ENCODE results near the gene ALG12. TPM values are rescaled to one million over a fixed set of nuclear protein-coding genes. Genes with fewer than 3 reads are reported as not detected.

Gene ALG12
- total RNA-seq, 2 donors from 2014 or later, result 19.7 to 26.2 TPM

- WGBS, 2 experiments (ENCODE audit: insufficient coverage in 1 of 2, insufficient read length in 1 of 2), result 88 to 91% methylated on average over 15 to 21 of the region's 21 CpGs
- Mint-ChIP-seq H3K4me1 (no peaks in the 10 kb centered on the region), H3K4me3 (no peak overlapping the region), H3K27ac (no peak overlapping the region), H3K36me3 (ENCODE audit: low read depth) (peaks cover 68% of the 10 kb centered on the region), H3K27me3 (ENCODE audit: insufficient read depth) (no peaks in the 10 kb centered on the region), H3K9me3 (peaks cover 15% of the 10 kb centered on the region)
- TF ChIP-seq CTCF (conservative IDR thresholded peaks at IDR 0.05), result no peak
- Histone ChIP-seq H3K27ac (ENCODE audit: low read depth, low read length) (no peak overlapping the region), H3K4me1 (ENCODE audit: control insufficient read depth, insufficient read depth, low read length) (no peaks in the 10 kb centered on the region), H3K9me3 (ENCODE audit: control insufficient read depth, low read length) (peaks cover 10% of the 10 kb centered on the region), H3K9ac (ENCODE audit: extremely low read depth, low read length, poor library complexity, severe bottlenecking) (no peak overlapping the region), H3K4me3 (ENCODE audit: low read length) (no peak overlapping the region), H3K36me3 (ENCODE audit: control insufficient read depth, insufficient read depth, low read length) (peaks cover 56% of the 10 kb centered on the region), H3K27me3 (ENCODE audit: control insufficient read depth, insufficient read depth, low read length, poor library complexity, severe bottlenecking) (no peaks in the 10 kb centered on the region)
- DNase-seq, result no peak
These were observed 35.5 kb downstream of the ALG12 start for GRCh38 chr22:49882519-49883293.

GRCh38 chr22:49881856-49882255 lies 36.4 kb downstream of the ALG12 start:
- no peak for DNase-seq
- Mint-ChIP-seq H3K4me3 (no peak overlapping the region), H3K9me3 (peaks cover 17% of the 10 kb centered on the region), H3K4me1 (no peaks in the 10 kb centered on the region), H3K27me3 (ENCODE audit: insufficient read depth) (no peaks in the 10 kb centered on the region), H3K27ac (no peak overlapping the region), H3K36me3 (ENCODE audit: low read depth) (peaks cover 63% of the 10 kb centered on the region)
- Histone ChIP-seq H3K27me3 (ENCODE audit: control insufficient read depth, insufficient read depth, low read length, poor library complexity, severe bottlenecking) (no peaks in the 10 kb centered on the region), H3K27ac (ENCODE audit: low read depth, low read length) (no peak overlapping the region), H3K4me1 (ENCODE audit: control insufficient read depth, insufficient read depth, low read length) (no peaks in the 10 kb centered on the region), H3K36me3 (ENCODE audit: control insufficient read depth, insufficient read depth, low read length) (peaks cover 52% of the 10 kb centered on the region), H3K9ac (ENCODE audit: extremely low read depth, low read length, poor library complexity, severe bottlenecking) (no peak overlapping the region), H3K9me3 (ENCODE audit: control insufficient read depth, low read length) (peaks cover 7% of the 10 kb centered on the region), H3K4me3 (ENCODE audit: low read length) (no peak overlapping the region)
- 80 to 92% methylated on average over 1 to 2 of the region's 2 CpGs for WGBS, 2 experiments (ENCODE audit: insufficient coverage in 1 of 2, insufficient read length in 1 of 2)
- no peak for TF ChIP-seq CTCF (conservative IDR thresholded peaks at IDR 0.05)

GRCh38 chr22:49880281-49880680 lies 38.0 kb downstream of the ALG12 start:
- Mint-ChIP-seq H3K4me1 (no peaks in the 10 kb centered on the region), H3K9me3 (peaks cover 17% of the 10 kb centered on the region), H3K36me3 (ENCODE audit: low read depth) (peaks cover 55% of the 10 kb centered on the region), H3K27me3 (ENCODE audit: insufficient read depth) (no peaks in the 10 kb centered on the region), H3K4me3 (no peak overlapping the region), H3K27ac (peak overlapping the region; percentile 15)
- Histone ChIP-seq H3K27ac (ENCODE audit: low read depth, low read length) (no peak overlapping the region), H3K4me3 (ENCODE audit: low read length) (no peak overlapping the region), H3K4me1 (ENCODE audit: control insufficient read depth, insufficient read depth, low read length) (no peaks in the 10 kb centered on the region), H3K36me3 (ENCODE audit: control insufficient read depth, insufficient read depth, low read length) (peaks cover 44% of the 10 kb centered on the region), H3K27me3 (ENCODE audit: control insufficient read depth, insufficient read depth, low read length, poor library complexity, severe bottlenecking) (no peaks in the 10 kb centered on the region), H3K9me3 (ENCODE audit: control insufficient read depth, low read length) (peaks cover 7% of the 10 kb centered on the region), H3K9ac (ENCODE audit: extremely low read depth, low read length, poor library complexity, severe bottlenecking) (no peak overlapping the region)
- 79 to 82% methylated on average over 19 to 20 of the region's 20 CpGs for WGBS, 2 experiments (ENCODE audit: insufficient coverage in 1 of 2, insufficient read length in 1 of 2)
- no peak for TF ChIP-seq CTCF (conservative IDR thresholded peaks at IDR 0.05)
- no peak for DNase-seq

Data from endodermal cell (in vitro differentiated cells).